Measurements from ENCODE around the gene UPK3BL2. TPM values are rescaled to one million over a fixed set of nuclear protein-coding genes. Genes with fewer than 3 reads are reported as not detected.
"Not testable (repeated sequence)": the region's sequence is repeated elsewhere in the genome, so short reads cannot be mapped to it uniquely, and the experiment has no call there.

Gene UPK3BL2
- 5.6 TPM for polyA plus RNA-seq (2012; ENCODE audit: low read depth, missing spikeins)

DNA sequence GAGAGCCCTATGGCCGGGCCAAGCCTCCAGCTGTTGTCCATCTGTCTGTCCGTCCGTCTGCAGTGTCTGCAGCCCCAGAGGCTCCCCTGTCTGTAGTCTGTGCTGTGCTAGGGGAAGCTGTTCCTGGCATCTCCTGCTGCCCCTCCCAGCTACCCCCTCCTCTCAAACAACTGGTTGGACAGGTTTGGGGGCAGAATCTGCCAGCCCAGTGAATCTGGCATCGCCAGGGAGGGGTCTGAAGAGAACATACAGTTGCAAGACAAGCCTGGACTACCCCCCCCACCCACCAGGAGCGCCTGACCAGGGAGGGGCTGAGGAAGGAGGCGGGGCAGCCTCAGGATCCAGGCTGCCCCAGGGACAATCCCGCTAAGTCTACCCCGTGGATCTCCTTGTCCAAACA lies at the start of gene UPK3BL2:
Gene UPK3BL2, minus strand, starts transcription at position 101 of the 400 bp plus-strand sequence. Its CDS starts 60 bp downstream, at position 41.
- DNase-seq (ENCODE audit: insufficient read length, low spot score); FAIRE-seq: not testable (repeated sequence)

GRCh38 chr7:102592477-102593019 lies 49.1 kb upstream of the UPK3BL2 start:
- FAIRE-seq; DNase-seq (ENCODE audit: insufficient read length, low spot score): not testable (repeated sequence)

DNA sequence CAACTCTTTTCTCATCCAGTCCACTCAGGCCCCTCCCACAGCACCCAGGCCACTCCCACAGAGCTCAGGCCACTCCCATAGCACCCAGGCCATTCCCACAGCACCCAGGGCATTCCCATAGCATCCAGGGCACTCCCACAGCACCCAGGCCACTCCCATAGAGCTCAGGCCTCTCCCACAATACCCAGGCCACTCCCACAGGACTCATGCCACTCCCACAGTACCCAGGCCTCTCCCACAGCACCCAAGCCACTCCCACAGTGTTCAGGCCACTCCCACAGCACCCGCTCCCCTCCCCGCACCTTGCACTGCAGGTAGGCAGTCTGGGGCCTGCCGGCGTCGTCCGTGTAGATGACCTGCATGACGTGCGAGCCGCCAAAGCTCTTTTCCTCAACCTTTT lies 46.4 kb upstream of the UPK3BL2 start:
- DNase-seq (ENCODE audit: insufficient read length, low spot score); FAIRE-seq: not testable (repeated sequence)

- FAIRE-seq: not testable (repeated sequence)
These were observed 40.0 kb upstream of the UPK3BL2 start for GRCh38 chr7:102583495-102583894.

GRCh38 chr7:102581722-102582121 lies 38.2 kb upstream of the UPK3BL2 start:
- DNase-seq (ENCODE audit: insufficient read length, low spot score); FAIRE-seq: not testable (repeated sequence)

More at GRCh38 chr7:102583495-102583894, 40.0 kb upstream of the UPK3BL2 start:
- DNase-seq (ENCODE audit: insufficient read length, low spot score): not testable (repeated sequence)

GRCh38 chr7:102578486-102578885 lies 35.0 kb upstream of the UPK3BL2 start:
- not testable (repeated sequence) for DNase-seq (ENCODE audit: insufficient read length, low spot score); FAIRE-seq

- DNase-seq (ENCODE audit: insufficient read length, low spot score); FAIRE-seq: not testable (repeated sequence)
These were observed 34.1 kb upstream of the UPK3BL2 start for GRCh38 chr7:102577315-102578240.

DNA sequence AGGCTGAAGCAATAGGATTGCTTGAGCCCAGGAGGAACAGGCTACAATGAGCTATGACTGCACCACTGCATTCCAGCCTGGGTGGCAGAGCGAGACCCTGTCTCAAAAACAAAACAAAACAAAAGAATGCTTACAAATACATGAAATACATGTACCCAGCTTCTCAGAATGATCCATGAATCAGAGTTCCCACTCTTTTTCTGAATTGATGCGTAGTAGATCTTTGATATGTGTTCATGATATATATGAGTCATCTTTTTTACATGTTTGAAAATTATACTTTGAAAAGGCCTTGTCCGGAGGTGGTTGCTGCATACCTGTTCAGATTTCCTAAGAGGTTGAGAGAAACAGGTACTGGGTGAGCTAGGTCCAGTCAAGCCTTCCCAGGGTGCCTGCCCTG lies 32.9 kb upstream of the UPK3BL2 start:
- not testable (repeated sequence) for FAIRE-seq; DNase-seq (ENCODE audit: insufficient read length, low spot score)

DNA sequence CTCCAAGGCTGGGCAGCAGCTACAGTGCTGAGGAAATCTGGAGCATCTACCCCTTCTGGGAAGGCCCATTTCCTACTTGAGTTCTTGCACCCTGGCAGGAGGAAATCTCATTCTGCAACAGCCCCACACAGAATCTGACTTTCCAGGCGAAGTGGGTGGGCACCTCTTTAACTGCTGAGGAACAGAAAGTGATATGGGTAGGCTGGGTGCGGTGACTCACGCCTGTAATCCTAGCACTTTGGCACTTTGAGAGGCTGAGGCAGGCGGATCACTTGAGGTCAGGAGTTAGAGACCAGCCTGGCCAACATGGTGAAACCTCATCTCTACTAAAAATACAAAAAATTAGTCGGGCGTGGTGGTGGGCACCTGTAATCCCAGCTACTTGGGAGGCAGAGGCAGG lies 31.1 kb upstream of the UPK3BL2 start:
- DNase-seq (ENCODE audit: insufficient read length, low spot score); FAIRE-seq: not testable (repeated sequence)

DNA sequence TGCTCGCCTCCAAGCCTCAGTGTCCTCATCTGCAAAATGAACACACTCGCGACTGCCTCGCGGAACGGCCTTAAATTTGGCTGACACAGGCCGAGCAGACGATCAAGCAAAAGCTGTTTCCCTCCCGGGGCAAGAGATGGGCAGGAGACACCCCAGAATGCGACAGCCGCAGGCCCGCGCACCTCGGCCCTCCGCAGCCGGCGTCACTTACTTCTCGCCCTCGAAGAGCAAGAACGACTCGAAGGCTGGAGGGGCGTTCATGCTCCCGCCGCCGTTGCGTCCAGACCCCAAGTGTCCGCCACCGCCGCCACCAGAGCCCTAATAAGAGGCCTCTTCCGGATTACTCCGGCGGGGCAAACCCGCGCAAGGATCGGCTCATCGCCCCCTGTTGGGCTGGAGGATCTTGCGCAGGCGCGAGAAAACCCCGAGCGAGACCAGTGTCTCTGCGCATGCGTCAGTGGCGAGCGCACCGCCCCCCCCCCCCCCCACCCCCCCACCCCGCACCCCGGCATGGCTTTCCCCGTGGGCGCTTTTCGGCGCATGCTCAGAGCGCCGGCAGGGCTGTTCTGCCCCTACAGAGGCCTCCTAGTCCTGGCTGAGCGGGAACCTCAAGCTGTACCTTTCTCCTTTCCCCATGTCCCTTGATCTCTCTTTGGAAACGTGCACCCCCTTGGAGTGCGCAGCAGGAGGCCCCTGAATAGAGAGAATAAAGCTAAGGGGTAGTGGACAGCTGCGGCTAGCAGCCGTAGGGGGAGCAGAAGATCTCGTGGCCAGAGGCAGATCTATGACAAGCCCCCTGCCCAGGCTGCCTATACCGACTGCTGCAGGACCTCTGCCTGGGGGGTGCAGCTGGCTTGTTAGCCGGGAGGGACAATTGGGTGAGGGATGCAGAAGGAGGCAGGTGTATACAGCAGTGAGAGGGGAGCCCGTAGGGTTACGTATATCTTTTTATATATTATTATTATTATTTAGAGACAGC lies 29.1 kb upstream of the UPK3BL2 start, which contains the start of gene POLR2J3:
Gene POLR2J3, minus strand, starts transcription at position 323 of the 979 bp plus-strand sequence. Its CDS starts 62 bp downstream, at position 261.
- FAIRE-seq; DNase-seq (ENCODE audit: insufficient read length, low spot score): not testable (repeated sequence)
- TF ChIP-seq TAF1 (IDR thresholded peaks at IDR 0.05; ENCODE audit: low read depth, low read length) (peak; percentile 77), POLR2AphosphoS5 (IDR thresholded peaks at IDR 0.05; ENCODE audit: low read depth, low read length) (peak; percentile 56; the same call in 1 of the 2 replicates), POLR2A (IDR thresholded peaks at IDR 0.05; ENCODE audit: low read depth, low read length) (peak; percentile 51; the same call in 1 of the 2 replicates)

- not testable (repeated sequence) for DNase-seq (ENCODE audit: insufficient read length, low spot score); FAIRE-seq
These were observed 25.1 kb upstream of the UPK3BL2 start for GRCh38 chr7:102568620-102569019.

DNA sequence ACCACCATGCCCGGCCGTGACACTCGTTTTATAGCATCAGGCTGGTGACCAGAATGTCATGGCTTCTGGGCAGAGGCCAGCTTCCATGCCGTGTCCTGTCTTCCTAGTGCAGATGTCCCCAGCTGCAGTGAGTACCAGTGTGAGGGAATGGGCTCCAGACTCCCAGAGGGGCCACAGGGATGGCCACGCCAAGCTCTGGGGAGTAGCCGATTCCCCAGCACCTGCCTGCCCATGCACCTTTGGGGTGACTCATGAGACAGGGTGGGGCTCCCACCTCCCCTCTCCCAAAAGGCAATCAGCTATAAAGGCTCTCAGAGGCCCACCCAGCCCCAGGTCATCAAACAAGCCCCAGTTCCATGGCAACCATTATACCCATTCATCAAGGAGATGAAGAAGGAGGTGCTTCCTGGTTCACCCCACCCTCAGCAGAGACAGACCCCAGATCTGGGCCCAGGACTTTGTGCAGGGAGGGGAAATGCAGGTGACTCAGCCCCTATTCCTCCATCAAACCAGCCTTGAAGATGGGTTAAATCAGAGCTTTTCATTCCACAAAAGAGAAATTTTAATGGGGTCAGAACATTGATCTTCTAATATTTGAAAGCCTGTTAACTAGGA lies 7.4 kb upstream of the UPK3BL2 start, which contains the start of gene SPDYE2:
Gene SPDYE2, plus strand, starts transcription at position 419 of the 615 bp plus-strand sequence. CDS start 2,030 bp downstream, outside the sequence.
- DNase-seq (ENCODE audit: insufficient read length, low spot score); FAIRE-seq: not testable (repeated sequence)

GRCh38 chr7:102546353-102546752 lies 2.9 kb upstream of the UPK3BL2 start:
- FAIRE-seq; DNase-seq (ENCODE audit: insufficient read length, low spot score): not testable (repeated sequence)

GRCh38 chr7:102545288-102545687 lies 1.8 kb upstream of the UPK3BL2 start:
- not testable (repeated sequence) for DNase-seq (ENCODE audit: insufficient read length, low spot score); FAIRE-seq

DNA sequence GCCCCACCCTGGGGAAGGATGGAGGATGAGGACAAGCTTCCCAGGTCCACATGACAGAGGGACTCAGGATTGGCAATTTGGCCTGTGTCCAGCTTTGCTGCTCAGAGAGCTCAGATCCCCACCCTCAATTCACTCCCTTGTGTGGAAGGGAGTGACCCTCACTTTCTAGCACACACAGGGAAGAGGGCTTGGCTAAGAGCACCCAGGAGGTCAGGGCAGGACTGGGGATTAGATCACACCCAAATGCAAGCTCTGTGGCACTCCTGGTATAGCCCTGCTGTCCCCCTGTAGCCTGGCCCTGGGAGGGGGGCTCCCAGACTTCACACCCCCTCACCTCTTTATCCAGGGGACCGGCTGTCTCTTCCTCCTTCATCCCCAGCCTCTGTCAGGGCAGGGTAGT lies 876 bp upstream of the UPK3BL2 start:
- not testable (repeated sequence) for DNase-seq (ENCODE audit: insufficient read length, low spot score); FAIRE-seq

- not testable (repeated sequence) for FAIRE-seq; DNase-seq (ENCODE audit: insufficient read length, low spot score)
These were observed 725 bp downstream of the UPK3BL2 start for GRCh38 chr7:102542771-102543170.

- not testable (repeated sequence) for FAIRE-seq; DNase-seq (ENCODE audit: insufficient read length, low spot score)
These were observed 1.4 kb downstream of the UPK3BL2 start for GRCh38 chr7:102542083-102542482.

- DNase-seq (ENCODE audit: insufficient read length, low spot score); FAIRE-seq: not testable (repeated sequence)
These were observed 2.9 kb downstream of the UPK3BL2 start for GRCh38 chr7:102540604-102541003.

Measured in GM12891 (cell line).